ENCODE measurements around the gene CEACAM5.

Gene CEACAM5

DNA sequence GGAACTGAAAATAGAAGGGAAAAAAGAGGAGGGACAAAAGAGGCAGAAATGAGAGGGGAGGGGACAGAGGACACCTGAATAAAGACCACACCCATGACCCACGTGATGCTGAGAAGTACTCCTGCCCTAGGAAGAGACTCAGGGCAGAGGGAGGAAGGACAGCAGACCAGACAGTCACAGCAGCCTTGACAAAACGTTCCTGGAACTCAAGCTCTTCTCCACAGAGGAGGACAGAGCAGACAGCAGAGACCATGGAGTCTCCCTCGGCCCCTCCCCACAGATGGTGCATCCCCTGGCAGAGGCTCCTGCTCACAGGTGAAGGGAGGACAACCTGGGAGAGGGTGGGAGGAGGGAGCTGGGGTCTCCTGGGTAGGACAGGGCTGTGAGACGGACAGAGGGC lies at the start of gene CEACAM5:
CEACAM5 (plus strand) TSS at position 146 of the 400 bp plus-strand sequence; CDS start at position 252, 106 bp downstream.
- DNase-seq, result no peak

DNA sequence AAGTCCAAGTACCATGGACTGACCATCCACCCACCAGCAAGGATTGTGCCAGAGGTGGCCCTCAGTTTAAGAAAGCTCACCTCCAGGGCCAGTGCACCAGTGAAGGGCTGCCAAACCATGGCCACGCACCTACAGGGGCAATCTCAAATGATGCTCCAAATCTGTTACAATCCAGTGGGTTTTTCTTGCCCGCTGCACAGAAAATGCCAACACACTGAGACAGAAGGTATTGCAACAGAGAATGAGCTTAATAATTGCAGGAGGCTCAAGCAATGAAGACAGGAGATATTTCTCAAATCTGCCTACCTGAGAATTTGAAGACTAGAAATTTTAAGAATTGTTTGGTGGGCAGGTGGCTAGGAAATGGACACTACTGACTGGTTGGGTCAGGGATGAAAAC lies 42.4 kb upstream of the CEACAM5 start:
- DNase-seq, result no peak

DNA sequence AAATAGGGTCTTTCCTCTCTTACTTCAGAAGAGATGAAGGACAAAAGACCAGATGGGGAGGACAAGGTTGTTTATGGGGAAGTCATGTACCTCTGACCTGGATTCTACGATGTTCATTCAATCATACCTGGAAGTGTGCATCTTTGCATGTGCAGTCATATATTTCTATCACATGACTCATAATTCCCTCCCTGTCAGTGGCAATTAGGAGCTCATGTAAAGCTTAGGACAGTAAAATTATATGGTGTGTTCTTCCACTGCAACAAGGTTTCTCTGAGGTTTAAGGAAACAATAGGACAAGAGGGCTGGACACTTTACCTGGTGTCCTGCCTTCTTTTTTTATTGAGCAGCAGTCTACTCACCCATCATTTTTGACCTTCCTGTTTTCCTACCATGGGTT lies 40.1 kb upstream of the CEACAM5 start:
- no peak for DNase-seq

DNA sequence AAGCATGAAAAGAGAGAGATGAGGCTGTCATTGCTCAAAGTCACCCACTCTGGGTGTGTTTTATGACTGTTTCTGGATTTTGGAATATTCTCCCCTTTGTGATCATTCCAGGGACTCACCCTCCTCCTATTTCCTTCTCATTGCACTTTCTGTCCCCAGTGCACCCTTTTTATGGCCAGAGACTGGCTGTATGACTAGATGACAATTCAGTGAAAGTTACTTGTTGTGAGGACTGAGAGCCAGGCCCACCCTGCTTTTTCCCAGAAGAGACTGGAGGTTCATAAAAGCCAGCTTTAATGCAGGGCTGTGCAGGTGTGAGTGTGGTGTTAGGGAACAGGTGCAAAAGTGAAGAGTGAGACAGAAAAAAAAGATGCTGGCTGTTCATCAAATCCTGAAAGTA lies 37.7 kb upstream of the CEACAM5 start:
- DNase-seq, result no peak

DNA sequence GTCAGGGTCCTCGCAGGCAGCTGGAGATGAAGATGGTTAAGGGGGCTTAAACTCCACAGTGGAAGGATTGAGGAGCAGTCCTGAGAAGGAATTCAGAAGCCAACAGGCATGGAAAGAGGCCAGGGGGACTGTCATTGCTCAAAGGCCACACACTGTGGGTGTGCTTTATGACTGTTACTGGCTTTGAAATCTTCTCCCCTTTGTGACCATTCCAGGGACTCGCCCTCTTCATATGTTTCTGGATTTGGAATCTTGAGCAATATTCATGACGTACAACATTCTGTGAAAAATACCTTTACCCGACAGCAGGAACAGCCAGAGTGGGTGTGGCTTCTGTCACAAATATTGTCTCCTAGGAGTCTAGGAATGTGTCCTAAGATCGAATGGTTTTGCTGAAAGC lies 36.9 kb upstream of the CEACAM5 start:
- DNase-seq, result no peak

DNA sequence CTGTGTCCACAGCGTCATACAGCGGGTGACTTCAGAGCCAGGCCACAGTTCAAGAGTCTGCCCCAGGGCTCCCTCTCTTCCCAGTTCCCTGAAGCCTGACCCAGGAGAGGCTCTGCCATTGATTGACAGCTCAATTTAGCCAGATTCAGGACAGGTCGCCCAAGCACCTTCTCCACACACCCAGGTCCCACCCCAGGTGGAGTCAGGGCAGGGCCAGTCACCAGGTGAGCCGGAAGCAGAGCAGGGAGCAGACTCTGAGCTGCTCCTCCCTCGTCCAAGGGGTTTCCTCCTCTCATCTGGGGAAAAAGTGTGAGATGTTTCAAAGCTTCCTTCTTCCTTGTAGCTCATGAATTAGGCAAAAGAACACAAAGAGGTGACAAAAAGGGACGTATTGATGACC lies 26.0 kb upstream of the CEACAM5 start:
- no peak for DNase-seq

DNA sequence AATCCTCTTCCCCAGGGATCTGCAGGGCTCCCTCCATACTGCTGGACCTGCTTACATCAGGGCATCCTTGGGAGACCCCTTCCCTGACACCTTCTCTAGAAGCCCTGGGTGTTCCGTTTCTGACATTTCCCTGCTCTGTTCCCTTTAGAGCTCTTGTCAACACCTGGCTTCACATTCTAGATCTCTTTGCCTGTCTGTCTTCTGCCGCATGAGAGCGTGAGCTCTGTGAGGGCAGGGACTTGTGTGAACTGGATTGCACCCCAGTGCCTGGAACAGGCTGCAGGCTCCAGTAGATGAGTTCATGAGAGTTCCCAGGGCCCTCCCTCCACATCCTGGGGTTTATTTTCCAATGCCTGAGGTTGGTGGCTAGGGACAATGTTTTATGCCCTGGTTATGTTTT lies 21.0 kb upstream of the CEACAM5 start:
- no peak for DNase-seq

DNA sequence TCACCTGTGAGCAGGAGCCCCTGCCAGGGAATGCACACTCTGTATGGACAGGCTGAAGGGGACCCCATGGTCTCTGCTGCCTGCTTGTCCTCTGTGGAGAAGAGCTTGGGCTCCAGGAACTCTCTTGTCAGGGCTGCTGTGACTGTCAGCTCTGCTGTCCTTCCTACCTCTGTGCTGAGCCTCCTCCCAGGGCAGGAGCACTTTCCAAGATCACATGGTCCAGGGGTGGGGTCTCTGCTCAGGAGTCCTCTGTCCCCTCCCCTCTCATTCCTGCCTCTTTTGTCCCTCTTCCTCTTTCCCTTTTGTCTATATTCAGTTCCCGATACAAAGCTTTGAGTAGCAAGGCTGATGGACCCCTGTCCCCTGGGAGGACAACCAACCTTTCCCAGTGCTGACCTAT lies 20.3 kb upstream of the CEACAM5 start, which contains the start of gene CEACAM7:
CEACAM7 (minus strand) TSS at position 173 of the 400 bp plus-strand sequence; CDS start at position 68, 105 bp downstream.
- DNase-seq, result no peak

DNA sequence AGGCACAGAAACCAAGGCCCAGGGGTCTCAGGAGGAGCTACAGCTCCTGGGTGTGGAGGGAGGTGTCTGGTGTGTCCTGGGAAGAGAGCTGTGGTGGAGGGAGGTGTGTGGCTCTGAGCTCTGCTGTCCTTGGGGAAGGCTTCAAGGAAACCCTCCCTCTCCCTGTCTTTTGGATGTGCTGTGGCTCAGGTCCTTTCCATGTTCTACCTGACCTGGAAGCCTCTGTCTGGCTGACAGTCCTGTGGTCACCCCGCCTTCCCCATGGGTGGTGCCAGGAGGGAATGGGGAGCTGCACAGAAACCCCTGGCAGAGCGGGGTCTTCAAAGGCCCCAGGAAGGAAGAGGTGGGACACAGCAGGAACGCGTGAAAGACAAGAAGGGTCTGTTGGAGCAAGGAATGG lies 19.7 kb upstream of the CEACAM5 start:
- no peak for DNase-seq

DNA sequence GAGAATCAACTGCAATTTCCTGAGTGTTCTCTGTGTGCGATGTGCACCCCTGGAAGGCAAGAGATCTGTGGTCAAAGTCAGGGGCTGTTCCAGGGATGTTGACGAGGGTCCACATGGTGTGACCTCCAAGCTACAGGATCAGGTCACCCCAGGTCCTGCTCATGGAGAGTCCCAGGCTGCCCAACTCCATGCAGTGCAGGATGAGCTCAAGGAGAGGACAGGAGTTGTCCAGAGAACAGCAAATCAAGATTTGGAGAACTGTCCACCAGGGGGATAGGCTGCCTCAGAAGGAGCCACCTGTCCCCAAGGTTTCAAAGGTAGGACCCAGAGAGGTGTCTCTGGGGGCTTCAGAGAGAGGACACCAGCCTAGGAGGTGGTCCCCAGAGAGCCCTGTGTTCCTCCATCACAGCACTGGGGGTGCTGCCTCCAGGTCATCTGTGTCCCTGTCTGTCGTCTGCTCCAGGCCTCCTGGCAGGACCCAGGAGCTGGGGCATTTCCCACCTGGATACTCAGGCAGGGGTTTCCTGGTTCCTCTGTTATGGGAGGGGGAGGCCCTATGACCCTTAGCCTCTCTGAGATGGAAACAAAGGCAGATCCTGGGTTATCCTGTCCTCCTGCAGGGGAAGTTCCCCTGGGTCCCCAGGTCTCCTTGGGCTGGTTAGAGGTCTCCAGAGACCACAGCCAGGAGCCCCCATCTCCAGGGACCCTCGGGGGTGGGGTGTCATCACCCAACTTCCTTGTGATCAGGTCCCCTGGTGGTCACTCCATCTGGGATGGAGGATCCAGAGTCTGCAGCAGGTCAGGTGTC lies 18.2 kb upstream of the CEACAM5 start:
- DNase-seq, result no peak

DNA sequence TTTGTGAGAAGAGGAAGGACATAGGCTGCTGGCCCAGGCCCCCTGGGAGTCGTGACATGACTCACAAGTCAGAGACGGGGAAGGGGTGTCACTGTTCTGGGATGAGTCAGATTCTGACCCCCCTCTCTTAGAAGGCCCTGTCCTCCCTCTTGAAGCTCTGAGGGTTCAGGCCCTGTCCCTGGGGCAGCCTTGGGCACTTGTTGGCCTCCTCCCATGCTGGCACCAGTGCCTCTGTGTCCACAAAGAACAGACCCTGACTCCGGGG lies 17.7 kb upstream of the CEACAM5 start:
- no peak for DNase-seq

DNA sequence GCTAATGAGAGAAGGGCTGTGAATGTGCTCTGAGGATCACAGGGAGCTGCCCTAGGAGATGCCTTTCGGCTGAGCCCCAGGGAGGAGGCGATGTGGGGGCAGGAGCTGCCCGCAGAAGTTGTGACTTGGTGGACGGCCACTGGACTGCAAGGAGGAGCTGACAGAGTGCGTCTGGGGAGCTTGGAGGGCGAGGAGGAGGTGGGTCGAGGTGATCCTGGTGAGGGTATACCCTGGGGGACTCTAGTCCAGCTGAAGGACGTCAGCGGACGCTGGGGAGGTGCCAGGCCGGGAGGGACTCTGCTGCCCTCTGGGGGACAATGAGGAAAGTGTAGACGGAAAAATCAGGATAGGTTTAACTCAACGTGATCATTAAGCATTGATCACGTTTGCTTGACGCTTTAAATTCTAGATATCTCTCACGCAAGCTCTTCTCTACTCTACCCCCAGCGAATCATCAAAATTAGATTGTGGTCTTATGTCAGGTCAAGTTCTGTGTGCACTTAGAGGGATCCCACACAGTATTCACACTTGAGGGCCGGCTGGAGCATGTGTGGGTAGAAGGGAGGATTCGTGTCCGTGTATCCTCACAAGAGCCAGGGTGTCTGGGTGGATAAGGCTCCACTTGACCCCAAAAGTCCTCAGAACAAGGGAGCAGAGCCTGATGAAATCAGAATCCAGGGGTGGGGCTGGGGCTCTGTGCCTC lies 17.0 kb upstream of the CEACAM5 start:
- no peak for DNase-seq

DNA sequence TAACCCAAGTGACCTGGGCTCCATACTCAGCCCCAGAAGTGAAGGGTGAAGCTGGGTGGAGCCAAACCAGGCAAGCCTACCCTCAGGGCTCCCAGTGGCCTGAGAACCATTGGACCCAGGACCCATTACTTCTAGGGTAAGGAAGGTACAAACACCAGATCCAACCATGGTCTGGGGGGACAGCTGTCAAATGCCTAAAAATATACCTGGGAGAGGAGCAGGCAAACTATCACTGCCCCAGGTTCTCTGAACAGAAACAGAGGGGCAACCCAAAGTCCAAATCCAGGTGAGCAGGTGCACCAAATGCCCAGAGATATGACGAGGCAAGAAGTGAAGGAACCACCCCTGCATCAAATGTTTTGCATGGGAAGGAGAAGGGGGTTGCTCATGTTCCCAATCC lies 14.2 kb upstream of the CEACAM5 start:
- no peak for DNase-seq

DNA sequence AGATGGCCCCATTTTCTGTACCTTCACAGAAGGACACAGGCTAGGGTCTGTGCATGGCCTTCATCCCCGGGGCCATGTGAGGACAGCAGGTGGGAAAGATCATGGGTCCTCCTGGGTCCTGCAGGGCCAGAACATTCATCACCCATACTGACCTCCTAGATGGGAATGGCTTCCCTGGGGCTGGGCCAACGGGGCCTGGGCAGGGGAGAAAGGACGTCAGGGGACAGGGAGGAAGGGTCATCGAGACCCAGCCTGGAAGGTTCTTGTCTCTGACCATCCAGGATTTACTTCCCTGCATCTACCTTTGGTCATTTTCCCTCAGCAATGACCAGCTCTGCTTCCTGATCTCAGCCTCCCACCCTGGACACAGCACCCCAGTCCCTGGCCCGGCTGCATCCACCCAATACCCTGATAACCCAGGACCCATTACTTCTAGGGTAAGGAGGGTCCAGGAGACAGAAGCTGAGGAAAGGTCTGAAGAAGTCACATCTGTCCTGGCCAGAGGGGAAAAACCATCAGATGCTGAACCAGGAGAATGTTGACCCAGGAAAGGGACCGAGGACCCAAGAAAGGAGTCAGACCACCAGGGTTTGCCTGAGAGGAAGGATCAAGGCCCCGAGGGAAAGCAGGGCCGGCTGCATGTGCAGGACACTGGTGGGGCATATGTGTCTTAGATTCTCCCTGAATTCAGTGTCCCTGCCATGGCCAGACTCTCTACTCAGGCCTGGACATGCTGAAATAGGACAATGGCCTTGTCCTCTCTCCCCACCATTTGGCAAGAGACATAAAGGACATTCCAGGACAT lies 13.4 kb upstream of the CEACAM5 start:
- DNase-seq, result no peak

DNA sequence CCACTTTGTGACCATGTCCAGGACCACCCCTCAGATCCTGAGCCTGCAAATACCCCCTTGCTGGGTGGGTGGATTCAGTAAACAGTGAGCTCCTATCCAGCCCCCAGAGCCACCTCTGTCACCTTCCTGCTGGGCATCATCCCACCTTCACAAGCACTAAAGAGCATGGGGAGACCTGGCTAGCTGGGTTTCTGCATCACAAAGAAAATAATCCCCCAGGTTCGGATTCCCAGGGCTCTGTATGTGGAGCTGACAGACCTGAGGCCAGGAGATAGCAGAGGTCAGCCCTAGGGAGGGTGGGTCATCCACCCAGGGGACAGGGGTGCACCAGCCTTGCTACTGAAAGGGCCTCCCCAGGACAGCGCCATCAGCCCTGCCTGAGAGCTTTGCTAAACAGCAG lies 12.7 kb upstream of the CEACAM5 start:
- no peak for DNase-seq

DNA sequence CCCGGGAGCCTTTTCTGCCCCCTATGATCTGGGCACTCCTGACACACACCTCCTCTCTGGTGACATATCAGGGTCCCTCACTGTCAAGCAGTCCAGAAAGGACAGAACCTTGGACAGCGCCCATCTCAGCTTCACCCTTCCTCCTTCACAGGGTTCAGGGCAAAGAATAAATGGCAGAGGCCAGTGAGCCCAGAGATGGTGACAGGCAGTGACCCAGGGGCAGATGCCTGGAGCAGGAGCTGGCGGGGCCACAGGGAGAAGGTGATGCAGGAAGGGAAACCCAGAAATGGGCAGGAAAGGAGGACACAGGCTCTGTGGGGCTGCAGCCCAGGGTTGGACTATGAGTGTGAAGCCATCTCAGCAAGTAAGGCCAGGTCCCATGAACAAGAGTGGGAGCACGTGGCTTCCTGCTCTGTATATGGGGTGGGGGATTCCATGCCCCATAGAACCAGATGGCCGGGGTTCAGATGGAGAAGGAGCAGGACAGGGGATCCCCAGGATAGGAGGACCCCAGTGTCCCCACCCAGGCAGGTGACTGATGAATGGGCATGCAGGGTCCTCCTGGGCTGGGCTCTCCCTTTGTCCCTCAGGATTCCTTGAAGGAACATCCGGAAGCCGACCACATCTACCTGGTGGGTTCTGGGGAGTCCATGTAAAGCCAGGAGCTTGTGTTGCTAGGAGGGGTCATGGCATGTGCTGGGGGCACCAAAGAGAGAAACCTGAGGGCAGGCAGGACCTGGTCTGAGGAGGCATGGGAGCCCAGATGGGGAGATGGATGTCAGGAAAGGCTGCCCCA lies 11.8 kb upstream of the CEACAM5 start:
- no peak for DNase-seq

DNA sequence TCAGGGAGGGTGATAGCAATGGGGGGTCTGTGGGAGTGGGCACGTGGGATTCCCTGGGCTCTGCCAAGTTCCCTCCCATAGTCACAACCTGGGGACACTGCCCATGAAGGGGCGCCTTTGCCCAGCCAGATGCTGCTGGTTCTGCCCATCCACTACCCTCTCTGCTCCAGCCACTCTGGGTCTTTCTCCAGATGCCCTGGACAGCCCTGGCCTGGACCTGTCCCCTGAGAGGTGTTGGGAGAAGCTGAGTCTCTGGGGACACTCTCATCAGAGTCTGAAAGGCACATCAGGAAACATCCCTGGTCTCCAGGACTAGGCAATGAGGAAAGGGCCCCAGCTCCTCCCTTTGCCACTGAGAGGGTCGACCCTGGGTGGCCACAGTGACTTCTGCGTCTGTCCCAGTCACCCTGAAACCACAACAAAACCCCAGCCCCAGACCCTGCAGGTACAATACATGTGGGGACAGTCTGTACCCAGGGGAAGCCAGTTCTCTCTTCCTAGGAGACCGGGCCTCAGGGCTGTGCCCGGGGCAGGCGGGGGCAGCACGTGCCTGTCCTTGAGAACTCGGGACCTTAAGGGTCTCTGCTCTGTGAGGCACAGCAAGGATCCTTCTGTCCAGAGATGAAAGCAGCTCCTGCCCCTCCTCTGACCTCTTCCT lies 11.1 kb upstream of the CEACAM5 start:
- DNase-seq, result no peak

DNA sequence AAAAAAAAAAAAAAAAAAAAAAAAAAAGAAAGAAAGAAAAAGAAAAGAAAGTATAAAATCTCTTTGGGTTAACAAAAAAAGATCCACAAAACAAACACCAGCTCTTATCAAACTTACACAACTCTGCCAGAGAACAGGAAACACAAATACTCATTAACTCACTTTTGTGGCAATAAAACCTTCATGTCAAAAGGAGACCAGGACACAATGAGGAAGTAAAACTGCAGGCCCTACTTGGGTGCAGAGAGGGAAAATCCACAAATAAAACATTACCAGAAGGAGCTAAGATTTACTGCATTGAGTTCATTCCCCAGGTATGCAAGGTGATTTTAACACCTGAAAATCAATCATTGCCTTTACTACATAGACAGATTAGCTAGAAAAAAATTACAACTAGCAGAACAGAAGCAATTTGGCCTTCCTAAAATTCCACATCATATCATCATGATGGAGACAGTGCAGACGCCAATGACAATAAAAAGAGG lies 9.6 kb upstream of the CEACAM5 start:
- DNase-seq, result no peak

DNA sequence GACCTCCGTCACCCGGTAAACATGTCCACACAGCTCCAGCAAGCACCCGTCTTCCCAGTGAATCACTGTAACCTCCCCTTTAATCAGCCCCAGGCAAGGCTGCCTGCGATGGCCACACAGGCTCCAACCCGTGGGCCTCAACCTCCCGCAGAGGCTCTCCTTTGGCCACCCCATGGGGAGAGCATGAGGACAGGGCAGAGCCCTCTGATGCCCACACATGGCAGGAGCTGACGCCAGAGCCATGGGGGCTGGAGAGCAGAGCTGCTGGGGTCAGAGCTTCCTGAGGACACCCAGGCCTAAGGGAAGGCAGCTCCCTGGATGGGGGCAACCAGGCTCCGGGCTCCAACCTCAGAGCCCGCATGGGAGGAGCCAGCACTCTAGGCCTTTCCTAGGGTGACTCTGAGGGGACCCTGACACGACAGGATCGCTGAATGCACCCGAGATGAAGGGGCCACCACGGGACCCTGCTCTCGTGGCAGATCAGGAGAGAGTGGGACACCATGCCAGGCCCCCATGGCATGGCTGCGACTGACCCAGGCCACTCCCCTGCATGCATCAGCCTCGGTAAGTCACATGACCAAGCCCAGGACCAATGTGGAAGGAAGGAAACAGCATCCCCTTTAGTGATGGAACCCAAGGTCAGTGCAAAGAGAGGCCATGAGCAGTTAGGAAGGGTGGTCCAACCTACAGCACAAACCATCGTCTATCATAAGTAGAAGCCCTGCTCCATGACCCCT lies 9.0 kb upstream of the CEACAM5 start:
- DNase-seq, result no peak

DNA sequence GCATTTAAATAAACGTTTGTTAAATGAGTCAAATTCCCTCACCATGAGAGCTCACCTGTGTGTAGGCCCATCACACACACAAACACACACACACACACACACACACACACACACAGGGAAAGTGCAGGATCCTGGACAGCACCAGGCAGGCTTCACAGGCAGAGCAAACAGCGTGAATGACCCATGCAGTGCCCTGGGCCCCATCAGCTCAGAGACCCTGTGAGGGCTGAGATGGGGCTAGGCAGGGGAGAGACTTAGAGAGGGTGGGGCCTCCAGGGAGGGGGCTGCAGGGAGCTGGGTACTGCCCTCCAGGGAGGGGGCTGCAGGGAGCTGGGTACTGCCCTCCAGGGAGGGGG lies 8.5 kb upstream of the CEACAM5 start:
- DNase-seq, result no peak

DNA sequence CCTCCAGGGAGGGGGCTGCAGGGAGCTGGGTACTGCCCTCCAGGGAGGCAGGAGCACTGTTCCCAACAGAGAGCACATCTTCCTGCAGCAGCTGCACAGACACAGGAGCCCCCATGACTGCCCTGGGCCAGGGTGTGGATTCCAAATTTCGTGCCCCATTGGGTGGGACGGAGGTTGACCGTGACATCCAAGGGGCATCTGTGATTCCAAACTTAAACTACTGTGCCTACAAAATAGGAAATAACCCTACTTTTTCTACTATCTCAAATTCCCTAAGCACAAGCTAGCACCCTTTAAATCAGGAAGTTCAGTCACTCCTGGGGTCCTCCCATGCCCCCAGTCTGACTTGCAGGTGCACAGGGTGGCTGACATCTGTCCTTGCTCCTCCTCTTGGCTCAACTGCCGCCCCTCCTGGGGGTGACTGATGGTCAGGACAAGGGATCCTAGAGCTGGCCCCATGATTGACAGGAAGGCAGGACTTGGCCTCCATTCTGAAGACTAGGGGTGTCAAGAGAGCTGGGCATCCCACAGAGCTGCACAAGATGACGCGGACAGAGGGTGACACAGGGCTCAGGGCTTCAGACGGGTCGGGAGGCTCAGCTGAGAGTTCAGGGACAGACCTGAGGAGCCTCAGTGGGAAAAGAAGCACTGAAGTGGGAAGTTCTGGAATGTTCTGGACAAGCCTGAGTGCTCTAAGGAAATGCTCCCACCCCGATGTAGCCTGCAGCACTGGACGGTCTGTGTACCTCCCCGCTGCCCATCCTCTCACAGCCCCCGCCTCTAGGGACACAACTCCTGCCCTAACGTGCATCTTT lies 7.8 kb upstream of the CEACAM5 start:
- DNase-seq, result no peak

Data from fibroblast of upper back skin (primary cell).